GM12878 (cell line): ENCODE results near the gene NAV2.

ENCODE experiments used
- ESRRA ChIP-seq: IDR thresholded peaks from 2 replicates; pipeline ENCODE4 v1.6.1; 2012; ENCODE audit warnings: mild to moderate bottlenecking, low read length, improper control_type of control experiment
- FOXM1 ChIP-seq: IDR thresholded peaks from 2 replicates; pipeline ENCODE4 v1.6.1; 2012; ENCODE audit warnings: low read depth, mild to moderate bottlenecking, inconsistent platforms, low read length, moderate library complexity
- POLR2A ChIP-seq: IDR thresholded peaks from 2 replicates; pipeline ENCODE4 v1.6.1; 2011; ENCODE audit warnings: low read depth, mild to moderate bottlenecking, low read length
- TF ChIP-seq, protein P1 (sequence below), 3 experiments: IDR thresholded peaks in 2 of 3; conservative IDR thresholded peaks in 1 of 3; 2 replicates each; pipeline ENCODE4 v1.5.1; 2011; ENCODE audit warnings: low read depth in 3 of 3, low read length in 3 of 3, mild to moderate bottlenecking in 3 of 3, control low read depth in 2 of 3, moderate library complexity in 2 of 3, inconsistent platforms in 1 of 3, mixed read lengths in 1 of 3; ENCODE audit not compliant: control insufficient read depth in 2 of 3, insufficient read depth in 1 of 3; ENCODE audit errors: extremely low read depth in 1 of 3

DNA sequence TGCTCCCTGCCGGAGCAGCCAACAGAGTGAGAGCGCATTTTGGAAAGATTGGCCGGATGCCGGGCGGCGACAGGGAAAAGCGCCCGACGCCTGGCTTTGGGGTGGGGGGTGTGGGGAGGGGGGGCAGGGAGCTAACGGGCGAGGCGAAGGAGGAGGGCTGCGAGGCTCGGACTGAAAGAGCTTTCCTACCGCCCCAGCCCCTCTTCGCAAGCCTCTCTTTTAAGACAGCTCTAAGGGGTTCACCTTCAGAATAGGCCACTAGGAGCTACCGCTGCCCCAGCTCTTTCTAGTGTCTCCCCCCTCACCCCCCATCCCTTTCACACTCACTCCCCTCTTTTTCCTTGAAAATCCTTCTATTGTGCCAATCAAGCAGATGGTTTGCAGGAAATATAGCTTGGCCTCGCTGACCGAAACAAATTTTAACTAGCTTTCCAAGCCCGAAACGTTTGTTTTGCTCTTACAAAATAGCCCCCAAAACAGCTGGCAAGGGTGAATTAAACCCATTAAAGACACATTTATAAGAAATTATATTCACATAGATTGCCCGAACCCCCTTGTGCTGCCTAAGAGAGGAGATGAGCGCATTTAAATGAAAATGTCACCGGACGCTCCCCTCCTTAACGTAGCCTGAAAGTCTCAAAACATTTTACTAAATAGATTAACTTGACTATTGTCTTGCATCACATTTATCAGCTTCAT is 451.3 kb downstream of the NAV2 start:
- TF ChIP-seq ESRRA (no peak), FOXM1 (no peak), POLR2A (no peak)
- TF ChIP-seq, protein P1, sequence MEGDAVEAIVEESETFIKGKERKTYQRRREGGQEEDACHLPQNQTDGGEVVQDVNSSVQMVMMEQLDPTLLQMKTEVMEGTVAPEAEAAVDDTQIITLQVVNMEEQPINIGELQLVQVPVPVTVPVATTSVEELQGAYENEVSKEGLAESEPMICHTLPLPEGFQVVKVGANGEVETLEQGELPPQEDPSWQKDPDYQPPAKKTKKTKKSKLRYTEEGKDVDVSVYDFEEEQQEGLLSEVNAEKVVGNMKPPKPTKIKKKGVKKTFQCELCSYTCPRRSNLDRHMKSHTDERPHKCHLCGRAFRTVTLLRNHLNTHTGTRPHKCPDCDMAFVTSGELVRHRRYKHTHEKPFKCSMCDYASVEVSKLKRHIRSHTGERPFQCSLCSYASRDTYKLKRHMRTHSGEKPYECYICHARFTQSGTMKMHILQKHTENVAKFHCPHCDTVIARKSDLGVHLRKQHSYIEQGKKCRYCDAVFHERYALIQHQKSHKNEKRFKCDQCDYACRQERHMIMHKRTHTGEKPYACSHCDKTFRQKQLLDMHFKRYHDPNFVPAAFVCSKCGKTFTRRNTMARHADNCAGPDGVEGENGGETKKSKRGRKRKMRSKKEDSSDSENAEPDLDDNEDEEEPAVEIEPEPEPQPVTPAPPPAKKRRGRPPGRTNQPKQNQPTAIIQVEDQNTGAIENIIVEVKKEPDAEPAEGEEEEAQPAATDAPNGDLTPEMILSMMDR (IDR thresholded peaks at IDR 0.05 in 2 of 3, conservative IDR thresholded peaks at IDR 0.05 in 1 of 3; ENCODE audit: control insufficient read depth in 2 of 3, extremely low read depth in 1 of 3, insufficient read depth in 1 of 3, low read depth in 3 of 3, low read length in 3 of 3) = no peak
